Esophagus squamous epithelium (tissue), 5 donors: ENCODE measurements around the gene POC1A. TPM values are rescaled to one million over a fixed set of nuclear protein-coding genes. Genes with fewer than 3 reads are reported as not detected.

Source experiments
- DNase-seq: peaks from one replicate; lab custom pipeline; 2025; lab: John Stamatoyannopoulos, UW
- H3K27ac ChIP-seq, 4 donors: fragments of 200-600 bp; sonication (generic); one replicate each; pipeline ENCODE4 v1.5.1; 2016 to 2019; ENCODE audit warnings: mild to moderate bottlenecking in 1 of 4
- H3K27me3 ChIP-seq, 4 donors: fragments of 200-600 bp; sonication (generic); 1 replicate in 3 of 4; 2 replicates in 1 of 4; pipeline versions ENCODE4 v1.5.1 to v1.6.0; 2017 to 2021; ENCODE audit warnings: antibody characterized with exemption in 1 of 4
- H3K36me3 ChIP-seq, 3 donors: fragments of 200-600 bp; sonication (generic); one replicate each; pipeline ENCODE4 v1.5.1; 2016 to 2019
- H3K4me1 ChIP-seq, 3 donors: fragments of 200-600 bp; sonication (generic); one replicate each; pipeline ENCODE4 v1.5.1; 2017 to 2019
- H3K4me3 ChIP-seq, 4 donors: fragments of 200-600 bp; sonication (generic); 1 replicate in 3 of 4; 2 replicates in 1 of 4; pipeline ENCODE4 v1.5.1; 2016 to 2019; ENCODE audit warnings: mild to moderate bottlenecking in 2 of 4, moderate library complexity in 1 of 4
- H3K9me3 ChIP-seq, 3 donors: fragments of 200-600 bp; sonication (generic); one replicate each; pipeline ENCODE4 v1.5.1; 2016 to 2019
- POLR2A ChIP-seq, 4 donors: fragments of 450-650 bp; IDR thresholded peaks; one replicate each; pipeline ENCODE4 v1.6.1; 2017; ENCODE audit warnings: antibody characterized with exemption in 4 of 4, mild to moderate bottlenecking in 4 of 4, moderate library complexity in 3 of 4
- WGBS, 2 donors: methylation state at CpG; one replicate each; pipeline ENCODE4 v1.1.5; 2018; 5-methylcytosine and 5-hydroxymethylcytosine counted together
- intact Hi-C: fragments of 100-400 bp; cut with DNase I; formaldehyde crosslinking; loops from one replicate; pipeline ENCODE4 v1.15.0; 2022
- total RNA-seq, 4 donors: library from RNA; depleted of rRNA; stranded (reverse); fragments of >200 nt; gene quantifications; one replicate each; pipeline ENCODE4 v1.1.0, GENCODE V29; 2016
- TF ChIP-seq, protein P1 (sequence below), 6 experiments: fragments of 450-650 bp in 4 of 6; fragments of 200-600 bp in 2 of 6; sonication (generic) in 2 of 6; IDR thresholded peaks; one replicate each; pipeline ENCODE4 v1.5.1; 2016 to 2019; ENCODE audit warnings: antibody characterized with exemption in 6 of 6, mild to moderate bottlenecking in 4 of 6, moderate library complexity in 4 of 6
- donor health status: DM: yes; HTN: yes; CAD: no.

The POC1A gene
- total RNA-seq, 4 donors from 2014 or later = 2.7 to 10.3 (median 4.8) TPM

DNA sequence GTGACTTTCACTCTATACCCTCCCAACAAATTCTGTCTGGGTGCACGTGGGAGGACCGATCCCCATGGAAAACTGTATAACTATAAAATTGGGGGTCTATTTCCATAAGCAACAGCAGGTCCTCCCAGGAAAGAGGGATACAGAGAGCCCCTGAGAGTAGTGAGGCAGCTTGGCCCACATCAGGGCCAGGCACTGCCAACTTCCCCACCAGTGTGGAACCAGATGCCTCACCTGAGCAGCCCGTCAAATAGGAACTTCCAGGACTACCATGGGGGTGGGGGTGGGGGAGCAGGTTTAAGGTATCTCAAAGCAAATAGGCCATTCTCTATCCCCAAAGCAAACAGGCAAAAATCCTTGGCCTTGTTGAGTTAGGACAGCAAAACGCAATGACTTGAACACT lies 64.5 kb downstream of the POC1A start:
- Histone ChIP-seq H3K9me3 (no peaks in the 10 kb centered on the region), H3K4me3 (no peak overlapping the region), H3K4me1 (peaks cover 0 to 52% (median 20%) of the 10 kb centered on the region in 3 donors), H3K27me3 (no peaks in the 10 kb centered on the region), H3K36me3 (no peaks in the 10 kb centered on the region), H3K27ac (peak overlapping the region in 3 of 4 donors; percentile 17 to 50 (median 23))
- no peak for TF ChIP-seq POLR2A (IDR thresholded peaks at IDR 0.05)
- TF ChIP-seq, protein P1, sequence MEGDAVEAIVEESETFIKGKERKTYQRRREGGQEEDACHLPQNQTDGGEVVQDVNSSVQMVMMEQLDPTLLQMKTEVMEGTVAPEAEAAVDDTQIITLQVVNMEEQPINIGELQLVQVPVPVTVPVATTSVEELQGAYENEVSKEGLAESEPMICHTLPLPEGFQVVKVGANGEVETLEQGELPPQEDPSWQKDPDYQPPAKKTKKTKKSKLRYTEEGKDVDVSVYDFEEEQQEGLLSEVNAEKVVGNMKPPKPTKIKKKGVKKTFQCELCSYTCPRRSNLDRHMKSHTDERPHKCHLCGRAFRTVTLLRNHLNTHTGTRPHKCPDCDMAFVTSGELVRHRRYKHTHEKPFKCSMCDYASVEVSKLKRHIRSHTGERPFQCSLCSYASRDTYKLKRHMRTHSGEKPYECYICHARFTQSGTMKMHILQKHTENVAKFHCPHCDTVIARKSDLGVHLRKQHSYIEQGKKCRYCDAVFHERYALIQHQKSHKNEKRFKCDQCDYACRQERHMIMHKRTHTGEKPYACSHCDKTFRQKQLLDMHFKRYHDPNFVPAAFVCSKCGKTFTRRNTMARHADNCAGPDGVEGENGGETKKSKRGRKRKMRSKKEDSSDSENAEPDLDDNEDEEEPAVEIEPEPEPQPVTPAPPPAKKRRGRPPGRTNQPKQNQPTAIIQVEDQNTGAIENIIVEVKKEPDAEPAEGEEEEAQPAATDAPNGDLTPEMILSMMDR (IDR thresholded peaks at IDR 0.05) = no peak
- no peak for DNase-seq
- 95 to 100% methylated on average over 1 to 4 of the region's 4 CpGs for WGBS, 2 donors
- intact Hi-C loops = no loop called here

DNA sequence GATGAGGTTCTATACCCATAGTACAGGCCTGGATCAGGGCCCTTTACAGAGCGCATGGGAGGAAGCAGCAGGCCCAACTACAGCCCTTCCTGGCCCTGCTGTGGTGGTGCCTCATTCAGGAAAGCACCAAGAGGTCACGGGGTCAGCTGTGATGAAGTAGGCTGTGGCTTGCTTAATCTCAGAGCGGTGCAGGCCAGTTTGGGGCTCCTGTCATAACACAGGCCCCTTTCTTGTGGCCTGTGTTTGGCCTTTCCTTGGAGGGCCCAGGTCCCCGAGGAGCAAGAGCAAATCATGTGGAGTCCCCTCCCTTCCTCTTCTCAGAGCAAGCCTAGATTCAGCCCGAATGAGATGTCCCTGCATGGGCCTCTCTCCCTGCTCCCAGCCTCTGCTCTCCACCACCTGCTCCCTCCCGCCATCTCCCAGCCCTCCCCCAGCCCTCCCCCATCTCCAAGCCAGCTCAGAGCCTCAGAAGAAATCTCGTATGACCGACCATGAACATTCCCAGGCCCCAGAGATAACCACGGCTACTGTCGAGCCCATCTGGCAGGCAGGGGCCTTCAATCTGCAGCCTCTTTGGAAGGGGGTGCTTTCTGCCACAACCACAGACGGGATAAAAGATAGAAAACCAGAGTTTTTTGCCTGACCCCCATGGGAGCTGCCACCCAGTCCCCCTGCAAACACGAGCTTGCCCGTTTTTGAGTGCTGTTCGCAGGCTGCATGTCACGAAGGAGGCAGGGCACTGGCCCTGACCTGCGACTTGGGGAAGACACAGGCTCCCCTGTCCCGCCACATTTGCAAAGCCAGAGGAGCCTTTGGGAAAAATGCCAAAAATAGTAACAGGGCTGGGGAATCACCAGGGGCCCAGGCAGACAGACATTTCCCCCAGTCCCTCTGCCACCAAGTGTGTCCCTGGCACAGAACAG lies 65.5 kb downstream of the POC1A start:
- H3K27me3 ChIP-seq = no peaks in the 10 kb centered on the region
- DNase-seq = no peak
- H3K9me3 ChIP-seq = no peaks in the 10 kb centered on the region
- H3K27ac ChIP-seq = peak overlapping the region in 2 of 4 donors; percentile 44 to 59
- H3K4me3 ChIP-seq = no peak overlapping the region
- WGBS, 2 donors = 75 to 81% methylated on average over 7 of the region's 17 CpGs
- intact Hi-C loops = no loop called here
- no peak for TF ChIP-seq POLR2A (IDR thresholded peaks at IDR 0.05)
- TF ChIP-seq, protein P1 (IDR thresholded peaks at IDR 0.05) = no peak
- H3K36me3 ChIP-seq = no peaks in the 10 kb centered on the region
- H3K4me1 ChIP-seq = peaks cover 0 to 52% (median 20%) of the 10 kb centered on the region in 3 donors

DNA sequence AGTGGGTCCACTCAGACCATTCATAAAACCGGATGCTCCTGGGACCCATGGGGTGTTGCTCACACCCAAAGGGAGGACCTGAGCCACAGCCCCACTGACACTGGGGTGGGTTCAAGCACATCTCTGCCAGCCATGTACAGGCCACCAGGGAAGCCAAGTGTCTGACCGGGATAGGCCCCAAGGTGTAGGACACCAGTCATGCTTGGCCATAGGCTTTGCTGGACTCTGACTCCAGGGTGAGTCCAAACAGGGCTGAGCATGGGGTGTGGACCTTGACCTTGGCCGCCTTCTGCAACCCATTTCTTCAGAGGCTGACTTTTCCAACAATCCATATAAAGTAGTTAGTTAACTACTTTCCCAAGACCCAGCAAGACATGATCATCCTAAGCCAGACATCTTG lies 66.5 kb downstream of the POC1A start:
- no peaks in the 10 kb centered on the region for H3K9me3 ChIP-seq
- H3K27ac ChIP-seq = peak overlapping the region in 1 of 4 donors; percentile 59
- intact Hi-C loops = no loop called here
- H3K27me3 ChIP-seq = no peaks in the 10 kb centered on the region
- no peaks in the 10 kb centered on the region for H3K36me3 ChIP-seq
- DNase-seq = no peak
- H3K4me3 ChIP-seq = no peak overlapping the region
- peaks cover 0 to 52% (median 20%) of the 10 kb centered on the region in 3 donors for H3K4me1 ChIP-seq
- TF ChIP-seq POLR2A (IDR thresholded peaks at IDR 0.05) = no peak
- TF ChIP-seq, protein P1 (IDR thresholded peaks at IDR 0.05) = no peak
- 94% methylated on average over 2 of the region's 3 CpGs; no CpG with 5 or more reads in 1 of the 2 donors for WGBS, 2 donors

DNA sequence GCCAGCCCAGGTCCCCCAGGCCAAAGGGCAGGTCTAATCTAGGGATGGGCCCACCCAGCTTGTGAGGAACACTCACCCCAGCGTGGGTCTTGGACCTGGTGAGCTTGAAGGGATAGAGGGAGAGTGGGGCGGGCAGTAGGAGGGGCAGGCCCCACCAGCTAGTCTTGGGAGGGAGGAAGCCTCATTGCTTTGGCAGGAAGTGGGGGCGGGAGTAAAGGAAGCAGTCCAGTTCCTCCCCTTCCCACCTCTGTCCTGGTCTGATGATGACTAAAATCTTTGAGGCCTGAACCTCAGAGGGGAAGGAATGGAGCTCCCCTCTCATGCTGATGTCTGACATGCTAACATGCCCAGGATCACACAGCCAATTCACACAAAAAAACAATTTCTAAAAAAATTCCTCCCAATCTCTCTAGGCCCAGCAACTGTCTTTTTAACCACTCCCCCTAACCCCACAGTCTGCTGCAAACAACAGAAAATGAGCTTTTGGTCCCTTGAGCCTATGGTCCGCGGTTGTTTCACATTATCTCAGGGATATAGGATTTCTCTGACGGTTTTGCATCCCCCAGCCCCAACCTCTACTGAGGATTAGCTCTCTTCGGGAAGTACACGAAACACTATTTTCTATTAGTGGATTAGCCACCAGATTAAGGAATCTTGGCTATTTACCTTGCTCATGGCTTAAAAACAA lies 67.1 kb downstream of the POC1A start:
- H3K27me3 ChIP-seq = no peaks in the 10 kb centered on the region
- peaks cover 0 to 52% (median 20%) of the 10 kb centered on the region in 3 donors for H3K4me1 ChIP-seq
- intact Hi-C loops = no loop called here
- H3K4me3 ChIP-seq = no peak overlapping the region
- H3K9me3 ChIP-seq = no peaks in the 10 kb centered on the region
- TF ChIP-seq, protein P1 (IDR thresholded peaks at IDR 0.05) = no peak
- no peak for TF ChIP-seq POLR2A (IDR thresholded peaks at IDR 0.05)
- peak overlapping the region in 1 of 4 donors; percentile 59 for H3K27ac ChIP-seq
- H3K36me3 ChIP-seq = no peaks in the 10 kb centered on the region
- DNase-seq = no peak
- WGBS, 2 donors = 89 to 90% methylated on average over 6 to 7 of the region's 8 CpGs

DNA sequence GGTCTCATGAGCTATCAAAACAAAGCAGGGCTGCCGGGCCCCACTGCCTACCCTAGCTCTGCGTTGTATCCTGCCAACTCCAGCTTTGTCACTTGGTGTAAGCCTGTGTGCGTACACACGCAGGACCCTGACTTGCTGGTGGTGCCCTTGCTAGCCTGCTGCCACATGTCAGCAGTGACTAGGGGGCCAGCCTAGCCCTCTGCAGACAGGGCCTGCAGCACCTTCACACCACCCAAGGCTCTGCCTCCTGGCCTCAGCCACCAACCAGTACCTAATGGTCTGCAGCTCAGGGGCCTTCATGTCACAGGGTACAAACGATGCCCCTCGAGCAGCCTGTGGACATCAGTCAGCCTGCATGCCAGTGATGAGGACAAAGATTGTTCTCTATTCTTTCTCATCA lies 67.8 kb downstream of the POC1A start:
- DNase-seq = no peak
- Histone ChIP-seq H3K27me3 (no peaks in the 10 kb centered on the region), H3K4me1 (peaks cover 0 to 48% (median 20%) of the 10 kb centered on the region in 3 donors), H3K9me3 (no peaks in the 10 kb centered on the region), H3K36me3 (no peaks in the 10 kb centered on the region), H3K4me3 (no peak overlapping the region), H3K27ac (no peak overlapping the region)
- WGBS, 2 donors = no CpG with 5 or more reads among the region's 6 CpGs
- intact Hi-C loops = no loop called here
- no peak for TF ChIP-seq POLR2A (IDR thresholded peaks at IDR 0.05)
- TF ChIP-seq, protein P1 (IDR thresholded peaks at IDR 0.05) = no peak
